Skeletal muscle satellite cell (primary cell): Measurements from ENCODE around the gene S100A2.

Experiments
- H3K27me3 ChIP-seq: 2 replicates; pipeline ENCODE4 v1.7.0; 2013; ENCODE audit warnings: low read length; ENCODE audit not compliant: control insufficient read depth, insufficient read depth
- H3K36me3 ChIP-seq: 2 replicates; pipeline ENCODE4 v1.7.0; 2013; ENCODE audit warnings: mild to moderate bottlenecking, control low read depth, low read length; ENCODE audit not compliant: insufficient read depth
- H3K4me1 ChIP-seq: 2 replicates; pipeline ENCODE4 v1.7.0; 2013; ENCODE audit warnings: low read length; ENCODE audit not compliant: control insufficient read depth, insufficient read depth
- H3K4me2 ChIP-seq: 2 replicates; pipeline ENCODE4 v1.7.0; 2013; ENCODE audit warnings: mild to moderate bottlenecking, low read length
- H3K4me3 ChIP-seq: 2 replicates; pipeline ENCODE4 v1.7.0; 2013; ENCODE audit warnings: low read length
- H3K9ac ChIP-seq: 2 replicates; pipeline ENCODE4 v1.7.0; 2013; ENCODE audit warnings: mild to moderate bottlenecking, low read depth, low read length, moderate library complexity
- H3K9me3 ChIP-seq: replicated peaks from 2 replicates; pipeline ENCODE4 v1.7.0; 2013; ENCODE audit warnings: mild to moderate bottlenecking, control low read depth, low read length

The S100A2 gene

DNA sequence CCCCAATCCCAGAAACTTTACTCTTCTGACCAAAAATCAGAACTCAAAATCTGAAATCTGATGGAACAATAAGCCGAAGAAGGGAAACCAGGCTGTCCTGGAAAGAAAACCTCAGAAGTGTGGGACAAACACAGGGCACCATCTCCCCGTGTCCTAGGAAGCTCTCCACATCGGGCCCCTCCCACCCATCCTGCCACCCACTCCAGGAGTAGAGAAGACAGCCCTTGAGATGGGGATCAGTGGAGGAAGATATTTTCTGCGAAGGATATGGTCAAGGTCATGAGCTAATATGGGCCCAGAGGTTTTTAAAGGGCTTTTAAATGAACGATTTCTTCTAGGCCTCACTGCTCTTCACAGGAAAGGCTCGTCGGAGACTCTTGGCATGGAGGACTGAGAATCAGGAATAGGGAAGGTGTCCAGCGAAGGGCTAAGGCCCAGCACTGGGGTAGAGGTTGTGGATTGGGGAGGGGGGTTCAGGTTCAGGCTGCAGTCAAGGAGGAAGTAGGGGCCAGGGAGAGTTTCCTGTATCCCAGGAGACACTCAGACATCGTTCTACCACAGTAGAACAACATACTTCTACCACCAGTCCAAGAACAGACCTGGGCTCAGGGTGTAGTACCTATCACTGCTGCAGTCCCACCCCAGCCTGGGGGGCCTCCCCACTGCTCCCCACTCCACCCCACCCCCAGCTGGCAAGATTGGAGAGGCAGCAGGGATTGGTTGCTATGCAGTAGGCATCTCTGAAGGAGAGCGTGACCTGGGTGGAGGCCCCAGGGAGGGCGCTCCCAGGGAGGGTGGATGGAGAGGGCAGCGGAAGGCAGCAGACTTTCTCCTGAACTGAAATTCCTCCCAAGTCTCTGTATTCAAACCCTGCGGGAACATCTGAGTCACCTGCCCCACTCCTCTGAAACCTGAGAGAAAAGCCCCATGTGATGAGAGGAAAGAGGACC, 23.7 kb downstream of the S100A2 start:
- peaks cover 64% of the 10 kb centered on the region for H3K4me1 ChIP-seq
- no peak overlapping the region for H3K4me2 ChIP-seq
- H3K9ac ChIP-seq: peak overlapping the region; percentile 3
- no peak overlapping the region for H3K4me3 ChIP-seq
- H3K27me3 ChIP-seq: no peaks in the 10 kb centered on the region
- H3K9me3 ChIP-seq: no peaks in the 10 kb centered on the region
- H3K36me3 ChIP-seq: no peaks in the 10 kb centered on the region

DNA sequence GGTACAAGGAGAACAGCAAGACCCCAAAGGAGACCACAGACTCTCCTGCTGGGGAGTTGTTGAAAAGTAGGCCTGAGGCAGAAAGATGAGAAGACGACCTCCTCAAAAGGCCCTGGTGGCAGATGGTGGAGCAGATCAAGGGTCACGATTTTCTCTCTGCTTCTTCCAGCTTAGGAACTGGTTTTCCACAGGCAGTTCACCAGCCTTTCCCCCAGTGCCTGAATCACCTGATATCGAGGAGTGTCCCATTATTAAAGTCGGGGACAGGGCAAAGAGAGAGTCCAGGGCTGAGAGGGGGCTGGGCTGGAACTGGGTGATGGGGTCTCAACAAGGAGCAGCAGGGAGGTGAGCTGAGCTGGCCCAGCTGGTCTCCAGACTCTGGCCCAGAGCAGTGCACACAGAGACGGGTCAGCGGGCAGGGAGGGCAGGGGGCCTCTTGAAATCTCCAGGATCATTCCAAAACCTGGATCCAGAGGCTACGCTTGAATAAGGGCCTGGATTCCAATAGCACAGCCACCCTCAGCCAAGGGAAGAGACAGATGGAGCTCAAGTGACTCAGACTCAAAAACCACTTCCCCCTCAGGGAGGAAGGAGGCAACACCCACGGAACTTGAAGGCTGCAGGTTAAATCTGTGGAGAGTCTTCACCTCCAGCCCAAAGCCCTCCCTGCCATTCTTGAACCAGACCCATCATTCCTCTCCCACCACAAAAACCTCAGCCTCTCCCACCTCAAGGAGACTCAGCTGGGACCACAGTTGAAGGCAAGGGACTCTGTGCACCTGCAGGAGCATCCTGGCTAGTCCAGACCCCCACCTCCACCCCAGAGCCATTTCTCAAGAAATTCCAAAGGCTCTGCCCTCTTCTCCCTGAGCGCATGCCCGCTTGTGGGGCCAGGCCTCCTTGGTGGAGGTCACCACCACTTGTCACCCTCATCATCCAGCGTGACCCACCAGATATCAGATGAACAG, 25.0 kb downstream of the S100A2 start, which contains the start of gene S100A5:
TSS of gene S100A5 (minus strand) at position 541 of the 968 bp plus-strand sequence. CDS start 743 bp downstream, outside the sequence.
- H3K4me1 ChIP-seq: peaks cover 64% of the 10 kb centered on the region
- no peak within 1 kb of the TSS for H3K4me3 ChIP-seq

DNA sequence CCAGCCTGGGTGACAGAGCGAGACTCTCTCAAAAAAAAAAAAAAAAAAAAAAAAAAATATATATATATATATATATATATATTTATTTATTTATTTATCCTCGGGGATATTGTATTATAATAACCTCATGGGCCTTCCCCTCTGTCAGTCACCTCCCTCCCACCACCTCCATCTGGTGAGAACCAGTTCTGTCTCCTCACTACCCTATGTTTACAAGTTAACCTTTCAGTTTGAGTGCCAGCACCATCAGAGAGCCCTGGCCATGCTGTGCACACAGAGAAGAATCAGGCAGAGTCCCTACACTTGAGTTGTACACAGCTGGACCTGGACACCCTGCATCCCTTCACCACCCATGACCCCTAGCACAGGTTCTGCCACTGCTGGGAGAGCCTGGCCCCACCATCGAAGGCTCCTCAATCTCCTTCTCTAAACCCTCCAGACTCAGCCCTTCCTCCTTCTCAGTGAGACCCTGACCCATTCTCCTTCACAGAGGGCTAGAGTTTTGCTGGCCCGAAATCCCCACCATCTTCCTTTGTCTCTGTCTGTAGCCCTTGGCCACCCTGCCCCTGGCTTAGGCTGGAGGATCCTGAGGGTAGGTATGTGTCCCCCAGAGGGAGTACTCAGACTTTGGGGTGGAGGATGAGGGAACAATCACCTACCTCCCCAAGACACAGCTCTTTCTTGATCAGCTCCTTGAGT, 26.1 kb downstream of the S100A2 start:
- Histone ChIP-seq H3K36me3 (peaks cover 7% of the 10 kb centered on the region), H3K4me1 (peaks cover 53% of the 10 kb centered on the region), H3K4me3 (no peak overlapping the region), H3K27me3 (no peaks in the 10 kb centered on the region), H3K4me2 (no peak overlapping the region), H3K9ac (no peak overlapping the region), H3K9me3 (no peaks in the 10 kb centered on the region)

More for the DNA sequence above, 25.0 kb downstream of the S100A2 start, which contains the start of gene S100A5:
- Histone ChIP-seq H3K4me2 (peak within 1 kb of the TSS; percentile 10), H3K27me3 (no peaks in the 10 kb centered on the region), H3K9me3 (no peaks in the 10 kb centered on the region), H3K9ac (peak within 1 kb of the TSS; percentile 3), H3K36me3 (no peaks in the 10 kb centered on the region)

- peaks cover 47% of the 10 kb centered on the region for H3K4me1 ChIP-seq
- H3K4me2 ChIP-seq: no peak overlapping the region
- no peak overlapping the region for H3K9ac ChIP-seq
- no peaks in the 10 kb centered on the region for H3K9me3 ChIP-seq
- H3K27me3 ChIP-seq: no peaks in the 10 kb centered on the region
- peaks cover 15% of the 10 kb centered on the region for H3K36me3 ChIP-seq
- H3K4me3 ChIP-seq: no peak overlapping the region
Observed at GRCh38 chr1:153538315-153538821, 27.3 kb downstream of the S100A2 start.

- peaks cover 15% of the 10 kb centered on the region for H3K36me3 ChIP-seq
- no peaks in the 10 kb centered on the region for H3K27me3 ChIP-seq
- peaks cover 46% of the 10 kb centered on the region for H3K4me1 ChIP-seq
Observed at GRCh38 chr1:153537376-153537730, 28.3 kb downstream of the S100A2 start.

GRCh38 chr1:153536671-153537375, 28.8 kb downstream of the S100A2 start:
- Histone ChIP-seq H3K4me3 (peak overlapping the region; percentile 82), H3K4me1 (peaks cover 47% of the 10 kb centered on the region), H3K4me2 (peak overlapping the region; percentile 87), H3K27me3 (no peaks in the 10 kb centered on the region), H3K9ac (peak overlapping the region; percentile 77), H3K9me3 (no peaks in the 10 kb centered on the region), H3K36me3 (peaks cover 15% of the 10 kb centered on the region)

More at GRCh38 chr1:153537376-153537730, 28.3 kb downstream of the S100A2 start:
- no peak overlapping the region for H3K4me2 ChIP-seq
- H3K4me3 ChIP-seq: no peak overlapping the region
- no peak overlapping the region for H3K9ac ChIP-seq
- H3K9me3 ChIP-seq: no peaks in the 10 kb centered on the region

DNA sequence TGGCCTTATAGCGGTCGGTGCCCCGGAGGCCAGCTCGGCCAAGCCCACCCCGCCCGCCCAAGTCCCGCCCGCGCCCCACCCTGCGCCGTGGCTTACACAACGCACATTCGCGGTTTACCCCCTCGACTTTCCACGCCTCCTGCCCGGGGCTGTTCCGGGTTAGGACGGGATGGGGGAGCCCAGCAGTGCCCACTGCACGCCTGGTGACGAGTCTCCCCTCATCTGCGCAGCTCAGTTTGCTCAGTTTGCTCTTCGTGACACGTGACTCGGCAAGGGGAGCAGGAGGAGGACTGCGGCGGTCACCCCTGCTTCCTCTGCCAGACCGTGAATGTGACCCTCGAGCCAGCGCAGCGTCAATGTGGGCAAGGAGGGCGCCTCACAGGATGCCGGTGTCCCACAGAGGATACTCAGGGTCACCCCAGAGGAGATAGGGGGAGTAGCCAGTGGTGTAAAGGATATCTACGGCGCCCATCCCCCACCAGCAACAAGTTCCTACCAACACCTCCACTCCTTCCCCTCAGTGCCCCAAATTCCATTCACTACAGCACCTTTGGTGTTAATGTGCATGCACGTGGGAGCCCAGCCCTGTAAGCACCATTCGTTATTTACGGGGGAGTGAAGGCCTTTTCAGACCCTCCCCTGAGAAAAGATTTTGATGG, 29.5 kb downstream of the S100A2 start:
- no peaks in the 10 kb centered on the region for H3K27me3 ChIP-seq
- peak overlapping the region; percentile 97 for H3K9ac ChIP-seq
- H3K36me3 ChIP-seq: peaks cover 15% of the 10 kb centered on the region
- H3K9me3 ChIP-seq: no peaks in the 10 kb centered on the region
- H3K4me2 ChIP-seq: peak overlapping the region; percentile 87
- peaks cover 44% of the 10 kb centered on the region for H3K4me1 ChIP-seq
- H3K4me3 ChIP-seq: peak overlapping the region; percentile 82

DNA sequence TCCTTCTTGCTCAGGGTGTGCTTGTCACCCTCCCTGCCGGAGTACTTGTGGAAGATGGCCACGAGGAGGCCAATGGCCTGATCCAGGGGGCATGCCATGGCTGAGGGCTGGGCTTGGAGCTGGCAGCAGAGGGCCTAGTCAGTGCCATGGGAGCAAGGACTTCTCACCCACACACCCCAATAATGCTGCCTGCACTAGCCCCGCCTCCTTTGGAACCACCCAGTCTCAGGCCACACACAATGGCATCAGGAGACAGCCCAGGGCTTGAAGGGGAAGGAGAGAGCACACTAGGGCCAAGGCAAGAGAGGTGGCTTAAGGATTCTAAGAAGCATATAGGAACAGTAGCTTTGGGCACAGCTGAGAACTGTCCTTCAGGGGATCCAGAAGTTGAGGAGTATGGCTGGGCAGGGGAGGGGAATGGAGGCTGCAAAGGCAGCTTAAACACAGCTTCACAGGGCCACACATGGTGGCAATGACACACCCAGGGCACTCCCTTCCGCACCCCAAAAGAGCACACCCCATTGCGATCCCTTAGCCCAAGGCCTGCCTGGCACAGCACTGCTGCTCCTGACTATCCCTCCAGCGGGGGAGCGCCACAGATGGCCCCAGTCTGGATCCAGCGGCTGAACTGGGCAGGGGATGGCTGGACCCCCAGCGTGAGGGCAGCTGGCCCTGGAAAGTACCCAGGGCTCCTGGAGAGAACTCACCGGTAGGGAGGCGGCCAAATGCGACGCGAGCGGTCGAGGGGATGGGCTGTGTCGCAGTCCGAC, 30.2 kb downstream of the S100A2 start, which contains the start of gene S100A6:
TSS of gene S100A6 (minus strand) at position 750 of the 770 bp plus-strand sequence. CDS start at position 98, 652 bp downstream.
- H3K4me2 ChIP-seq: peak within 1 kb of the TSS; percentile 87
- H3K9me3 ChIP-seq: no peaks in the 10 kb centered on the region
- no peaks in the 10 kb centered on the region for H3K27me3 ChIP-seq
- H3K9ac ChIP-seq: peak within 1 kb of the TSS; percentile 97
- peaks cover 37% of the 10 kb centered on the region for H3K4me1 ChIP-seq
- H3K4me3 ChIP-seq: peak within 1 kb of the TSS; percentile 82
- peaks cover 15% of the 10 kb centered on the region for H3K36me3 ChIP-seq

DNA sequence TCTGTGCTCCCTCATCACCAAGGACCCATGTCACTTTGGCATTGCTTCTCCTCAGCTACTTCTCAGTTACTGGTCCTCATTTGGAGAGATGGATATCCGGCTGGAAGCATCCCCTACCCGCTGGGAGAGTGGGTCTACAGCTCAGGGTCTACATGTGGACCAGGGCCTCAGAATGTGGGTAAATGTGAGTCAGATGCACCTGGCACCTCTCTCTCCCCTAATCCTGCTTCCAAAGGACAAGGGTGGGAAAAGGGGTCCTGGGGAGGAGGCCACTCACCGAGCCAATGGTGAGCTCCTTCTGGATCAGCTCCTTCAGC, 30.8 kb downstream of the S100A2 start:
- peak overlapping the region; percentile 97 for H3K9ac ChIP-seq
- H3K4me2 ChIP-seq: peak overlapping the region; percentile 87
- peak overlapping the region; percentile 82 for H3K4me3 ChIP-seq
- H3K27me3 ChIP-seq: no peaks in the 10 kb centered on the region
- H3K36me3 ChIP-seq: peaks cover 15% of the 10 kb centered on the region
- no peaks in the 10 kb centered on the region for H3K9me3 ChIP-seq
- H3K4me1 ChIP-seq: peaks cover 32% of the 10 kb centered on the region
